BLaER1 treated with 17β-estradiol and CSF1 and Interleukin-3, amounts not matched to agents 10 nM and 100 nM (cell line): ENCODE results near the gene SLC38A7.

Experiments
- H3K27ac ChIP-seq, 11 experiments: shearing (Covaris generic); formaldehyde crosslinking; 2 replicates each; pipeline ENCODE4 v1.8.1; 2022
- H3K27me3 ChIP-seq, 11 experiments: shearing (Covaris generic); formaldehyde crosslinking; 2 replicates each; pipeline ENCODE4 v1.8.1; 2022
- H3K36me3 ChIP-seq, 11 experiments: shearing (Covaris generic); formaldehyde crosslinking; 2 replicates each; pipeline ENCODE4 v1.8.1; 2022
- H3K4me1 ChIP-seq, 10 experiments: shearing (Covaris generic); formaldehyde crosslinking; 2 replicates each; pipeline ENCODE4 v1.8.1; 2022
- H3K4me2 ChIP-seq, 11 experiments: shearing (Covaris generic); formaldehyde crosslinking; 2 replicates each; pipeline ENCODE4 v1.8.1; 2022
- H3K4me3 ChIP-seq, 10 experiments: shearing (Covaris generic); formaldehyde crosslinking; 2 replicates each; pipeline ENCODE4 v1.8.1; 2022
- H3K9ac ChIP-seq, 11 experiments: shearing (Covaris generic); formaldehyde crosslinking; 2 replicates each; pipeline ENCODE4 v1.8.1; 2022
- H3K9me3 ChIP-seq, 11 experiments: shearing (Covaris generic); formaldehyde crosslinking; replicated peaks in 1 of 11; 2 replicates each; pipeline ENCODE4 v1.8.1; 2022
- H4K20me1 ChIP-seq, 11 experiments: shearing (Covaris generic); formaldehyde crosslinking; 2 replicates each; pipeline ENCODE4 v1.8.1; 2022
- Cebpa-rat ChIP-seq, 11 experiments: shearing (Covaris generic); IDR thresholded peaks; 2 replicates each; pipeline ENCODE4 v1.8.1; 2022

Gene SLC38A7

GRCh38 chr16:58629733-58630640 lies 54.6 kb downstream of the SLC38A7 start, which contains the start of gene CNOT1:
Gene CNOT1, minus strand, starts transcription at chr16:58629826. Its CDS starts 30,489 bp downstream, at chr16:58599337.
- H3K36me3 ChIP-seq = peaks cover 8 to 24% (median 19%) of the 10 kb centered on the region in 11 experiments
- peak in 3 of 11 experiments; percentile 5 to 23 (median 15); a peak in 2 of 22 replicates for TF ChIP-seq Cebpa-rat (IDR thresholded peaks at IDR 0.05)
- H3K4me1 ChIP-seq = peaks cover 18 to 40% (median 24%) of the 10 kb centered on the region in 10 experiments
- peak within 1 kb of the TSS; percentile 96 to 100 (median 99) for H3K9ac ChIP-seq
- no peaks in the 10 kb centered on the region for H3K27me3 ChIP-seq
- H3K4me3 ChIP-seq = peak within 1 kb of the TSS; percentile 78 to 100 (median 98)
- peak within 1 kb of the TSS; percentile 78 to 97 (median 90) for H3K4me2 ChIP-seq
- no peaks in the 10 kb centered on the region for H3K9me3 ChIP-seq
- peaks cover 39 to 45% (median 41%) of the 10 kb centered on the region in 11 experiments for H4K20me1 ChIP-seq
- H3K27ac ChIP-seq = peak within 1 kb of the TSS; percentile 96 to 100 (median 99)

- Histone ChIP-seq H3K36me3 (peaks cover 17 to 33% (median 28%) of the 10 kb centered on the region in 11 experiments), H3K9me3 (no peaks in the 10 kb centered on the region), H3K4me3 (peak overlapping the region; percentile 78 to 100 (median 98)), H3K27me3 (no peaks in the 10 kb centered on the region), H3K4me1 (peaks cover 18 to 37% (median 24%) of the 10 kb centered on the region in 10 experiments), H3K4me2 (peak overlapping the region; percentile 78 to 97 (median 90)), H4K20me1 (peaks cover 48 to 54% (median 50%) of the 10 kb centered on the region in 11 experiments), H3K9ac (peak overlapping the region; percentile 96 to 100 (median 99)), H3K27ac (peak overlapping the region; percentile 96 to 100 (median 99))
- no peak for TF ChIP-seq Cebpa-rat (IDR thresholded peaks at IDR 0.05)
Measured at GRCh38 chr16:58628845-58629732, 55.5 kb downstream of the SLC38A7 start.

- H4K20me1 ChIP-seq = peaks cover 96 to 100% (median 98%) of the 10 kb centered on the region in 11 experiments
- H3K4me1 ChIP-seq = peaks cover 12 to 31% (median 19%) of the 10 kb centered on the region in 10 experiments
- no peak overlapping the region for H3K4me3 ChIP-seq
- no peak overlapping the region for H3K4me2 ChIP-seq
- no peaks in the 10 kb centered on the region for H3K27me3 ChIP-seq
- H3K36me3 ChIP-seq = peaks cover 60 to 81% (median 75%) of the 10 kb centered on the region in 11 experiments
- H3K9ac ChIP-seq = no peak overlapping the region
- no peaks in the 10 kb centered on the region for H3K9me3 ChIP-seq
- no peak for TF ChIP-seq Cebpa-rat (IDR thresholded peaks at IDR 0.05)
- H3K27ac ChIP-seq = no peak overlapping the region
Measured at GRCh38 chr16:58624209-58624608, 60.4 kb downstream of the SLC38A7 start.

- Histone ChIP-seq H3K9ac (no peak overlapping the region), H3K36me3 (peaks cover 86 to 93% (median 91%) of the 10 kb centered on the region in 11 experiments), H3K27ac (no peak overlapping the region), H4K20me1 (peaks cover 90 to 94% (median 93%) of the 10 kb centered on the region in 11 experiments), H3K4me2 (no peak overlapping the region), H3K4me1 (peaks cover 0 to 5% (median 0%) of the 10 kb centered on the region in 10 experiments; a peak in 3 of 20 replicates), H3K9me3 (no peaks in the 10 kb centered on the region), H3K4me3 (no peak overlapping the region), H3K27me3 (no peaks in the 10 kb centered on the region)
- TF ChIP-seq Cebpa-rat (IDR thresholded peaks at IDR 0.05) = no peak
Measured at GRCh38 chr16:58620396-58620795, 64.2 kb downstream of the SLC38A7 start.

GRCh38 chr16:58615280-58615679 lies 69.3 kb downstream of the SLC38A7 start:
- no peaks in the 10 kb centered on the region for H3K4me1 ChIP-seq
- no peak overlapping the region for H3K4me3 ChIP-seq
- H3K9me3 ChIP-seq = 0 out of 22 replicates have a peak, but pooled peaks cover 0 to 1% (median 0%) of the 10 kb centered on the region in 11 experiments
- peaks cover 65 to 71% (median 69%) of the 10 kb centered on the region in 11 experiments for H3K36me3 ChIP-seq
- H4K20me1 ChIP-seq = peaks cover 70 to 72% (median 71%) of the 10 kb centered on the region in 11 experiments
- no peak overlapping the region for H3K9ac ChIP-seq
- no peak overlapping the region for H3K27ac ChIP-seq
- no peaks in the 10 kb centered on the region for H3K27me3 ChIP-seq
- no peak overlapping the region for H3K4me2 ChIP-seq
- TF ChIP-seq Cebpa-rat (IDR thresholded peaks at IDR 0.05) = no peak
